HepG2 (cell line): ENCODE data around the gene CSNK1G1. TPM values are rescaled to one million over a fixed set of nuclear protein-coding genes. Genes with fewer than 3 reads are reported as not detected.

Experiments used
- ATAC-seq: fragments of 200-7000 bp; cut with Tn5 transposase; 3 replicates; pipeline ENCODE4 v1.9.1; 2020; ENCODE audit warnings: mild to moderate bottlenecking, moderate library complexity
- BruUV-seq: library from RNA; stranded (reverse); fragments of 400-500 nt; replicated peaks from 2 replicates; lab custom pipeline; 2021; lab: Mats Ljungman, UMichigan
- CTCF ChIA-PET: fragments of 300-600 bp; formaldehyde crosslinking; extraction: SDS; loops from one replicate; lab custom pipeline; 2021; ENCODE audit warnings: low total read pairs, inconsistent platforms, low intra/inter-chr PET ratio; lab: Yijun Ruan, JAX
- POLR2A ChIA-PET: fragments of 350-600 bp; sonication (Branson Sonifier 250); formaldehyde crosslinking; loops from one replicate; lab custom pipeline; 2020; ENCODE audit warnings: antibody characterized with exemption, inconsistent platforms; lab: Yijun Ruan, JAX
- DNase-seq: peaks from one replicate; pipeline ENCODE4 v3.0.0-alpha.2; 2015; ENCODE audit warnings: low spot score
- FAIRE-seq: peaks from 3 replicates; lab custom pipeline; 2011; peaks lifted over from hg19 to GRCh38; lab: Jason Lieb, UNC
- H2AFZ ChIP-seq: one replicate; pipeline ENCODE4 v1.6.1; 2011; ENCODE audit warnings: low read length, inconsistent platforms
- H3K27ac ChIP-seq: fragments of 300-600 bp; 3 replicates; pipeline ENCODE4 v1.8.0; 2011; ENCODE audit warnings: mixed run types, mild to moderate bottlenecking, mixed read lengths, low read length, inconsistent platforms; ENCODE audit not compliant: insufficient read depth; ENCODE audit errors: extremely low read length
- H3K27me3 ChIP-seq, 2 experiments: fragments of 200-600 bp in 1 of 2; 2 replicates in 1 of 2; 3 replicates in 1 of 2; pipeline versions ENCODE4 v1.6.0 to v1.8.0; 2011; ENCODE audit warnings: low read length in 2 of 2, mild to moderate bottlenecking in 2 of 2, moderate library complexity in 2 of 2, inconsistent platforms in 1 of 2; ENCODE audit not compliant: insufficient read depth in 2 of 2, control insufficient read depth in 1 of 2
- H3K36me3 ChIP-seq, 2 experiments: fragments of 200-600 bp in 1 of 2; replicated peaks in 1 of 2; 2 replicates in 1 of 2; 3 replicates in 1 of 2; pipeline versions ENCODE4 v1.5.1 to v1.8.0; 2011; ENCODE audit warnings: low read length in 2 of 2, inconsistent platforms in 1 of 2; ENCODE audit not compliant: insufficient read depth in 2 of 2, control insufficient read depth in 1 of 2
- H3K4me1 ChIP-seq: 2 replicates; pipeline ENCODE4 v1.5.1; 2012; ENCODE audit warnings: low read length, inconsistent platforms; ENCODE audit not compliant: insufficient read depth
- H3K4me2 ChIP-seq: 2 replicates; pipeline ENCODE4 v1.6.0; 2011; ENCODE audit warnings: low read depth, low read length, inconsistent platforms
- H3K4me3 ChIP-seq, 3 experiments: fragments of 200-600 bp in 1 of 3; sonication (generic), shearing (Covaris generic) in 1 of 3; replicated peaks in 1 of 3; 2 replicates each; pipeline ENCODE4 v1.5.1; 2011 to 2016; ENCODE audit warnings: low read length in 3 of 3, inconsistent platforms in 2 of 3, low read depth in 2 of 3, mild to moderate bottlenecking in 2 of 3, control low read depth in 1 of 3, mixed read lengths in 1 of 3; ENCODE audit not compliant: insufficient read depth in 1 of 3
- H3K79me2 ChIP-seq: one replicate; pipeline ENCODE4 v1.6.1; 2011; ENCODE audit warnings: low read length, inconsistent platforms; ENCODE audit not compliant: insufficient read depth
- H3K9ac ChIP-seq: 2 replicates; pipeline ENCODE4 v1.6.0; 2011; ENCODE audit warnings: mild to moderate bottlenecking, low read depth, low read length, inconsistent platforms; ENCODE audit not compliant: insufficient read depth
- H3K9me3 ChIP-seq: 2 replicates; pipeline ENCODE4 v1.5.1; 2012; ENCODE audit warnings: mild to moderate bottlenecking, low read length
- H4K20me1 ChIP-seq: 2 replicates; pipeline ENCODE4 v1.6.0; 2011; ENCODE audit warnings: inconsistent platforms, mild to moderate bottlenecking, low read length, moderate library complexity; ENCODE audit not compliant: insufficient read depth
- CSRNP2 ChIP-seq: sonication (generic); formaldehyde crosslinking; conservative IDR thresholded peaks from 2 replicates; pipeline ENCODE4 v1.8.0; 2022; ENCODE audit warnings: low read depth, missing genetic modification reagents
- FOXP1 ChIP-seq, 2 experiments: fragments of 450-650 bp in 1 of 2; IDR thresholded peaks; 2 replicates each; pipeline ENCODE4 v1.6.1; 2017 to 2018; ENCODE audit warnings: antibody characterized with exemption in 1 of 2
- HINFP ChIP-seq: sonication (generic); formaldehyde crosslinking; IDR thresholded peaks from 2 replicates; pipeline ENCODE4 v1.4.0; 2020; ENCODE audit warnings: low read depth, mild to moderate bottlenecking, missing genetic modification reagents
- HOXA7 ChIP-seq: sonication (generic); formaldehyde crosslinking; IDR thresholded peaks from 2 replicates; pipeline ENCODE4 v1.8.1; 2022; ENCODE audit warnings: mild to moderate bottlenecking, missing genetic modification reagents, moderate library complexity
- KLF6 ChIP-seq: IDR thresholded peaks from 2 replicates; pipeline ENCODE4 v1.8.0; 2016; ENCODE audit warnings: missing biosample characterization, missing genetic modification reagents
- MLX ChIP-seq: IDR thresholded peaks from 2 replicates; pipeline ENCODE4 v1.6.1; 2016
- NBN ChIP-seq: fragments of 450-650 bp; conservative IDR thresholded peaks from 2 replicates; pipeline ENCODE4 v1.6.1; 2017
- NFIB ChIP-seq: sonication (generic); formaldehyde crosslinking; IDR thresholded peaks from 2 replicates; pipeline ENCODE4 v1.9.0; 2021; ENCODE audit warnings: missing genetic modification reagents, mild to moderate bottlenecking, borderline replicate concordance
- PPARG ChIP-seq: conservative IDR thresholded peaks from 2 replicates; pipeline ENCODE4 v1.6.1; 2016; ENCODE audit warnings: missing biosample characterization, missing genetic modification reagents
- SALL2 ChIP-seq: sonication (generic); formaldehyde crosslinking; IDR thresholded peaks from 2 replicates; pipeline ENCODE4 v1.8.1; 2023; ENCODE audit warnings: mild to moderate bottlenecking, missing genetic modification reagents, inconsistent platforms
- ZMYM4 ChIP-seq: sonication (generic); formaldehyde crosslinking; IDR thresholded peaks from 2 replicates; pipeline ENCODE4 v1.8.1; 2023; ENCODE audit warnings: mild to moderate bottlenecking, missing genetic modification reagents
- ZNF24 ChIP-seq: fragments of 450-650 bp; IDR thresholded peaks from 2 replicates; pipeline ENCODE4 v1.6.1; 2017; ENCODE audit warnings: antibody characterized with exemption, mild to moderate bottlenecking
- ZNF367 ChIP-seq: sonication (generic); formaldehyde crosslinking; IDR thresholded peaks from 2 replicates; pipeline ENCODE4 v1.4.0; 2020; ENCODE audit warnings: missing genetic modification reagents, borderline replicate concordance
- ZNF44 ChIP-seq: sonication (generic); formaldehyde crosslinking; IDR thresholded peaks from 2 replicates; pipeline ENCODE4 v1.5.1; 2020; ENCODE audit warnings: mild to moderate bottlenecking, missing genetic modification reagents
- ZNF468 ChIP-seq: sonication (generic); formaldehyde crosslinking; IDR thresholded peaks from 2 replicates; pipeline ENCODE4 v1.8.0; 2022; ENCODE audit warnings: mild to moderate bottlenecking, moderate library complexity, missing genetic modification reagents
- in situ Hi-C: cut with HindIII; loops from 2 replicates; pipeline ENCODE4 v1.10.0; 2017; ENCODE audit warnings: low pct_unique_long_range_greater_than_20kb; ENCODE audit not compliant: extremely low pct_ligation_motif_present
- intact Hi-C: fragments of 100-400 bp; cut with micrococcal nuclease; formaldehyde crosslinking; loops from one replicate; pipeline ENCODE4 v1.10.0; 2022; ENCODE audit not compliant: unreplicated experiment
- polyA plus RNA-seq, 8 experiments: library from polyadenylated mRNA; depleted of rRNA in 3 of 8; stranded (reverse) in 7 of 8; unstranded in 1 of 8; fragments of >200 nt; fragmentation: Illumina TruSeq in 4 of 8; extraction: Trizol in 4 of 8; gene quantifications; 2 replicates each; pipeline versions ENCODE4 v1.2.1 to v1.2.3, GENCODE V29; 2011 to 2016; ENCODE audit warnings: low read depth in 4 of 8, missing spikeins in 1 of 8, mixed read lengths in 1 of 8; ENCODE audit not compliant: insufficient read depth in 1 of 8
- total RNA-seq, 5 experiments: library from RNA; depleted of rRNA; stranded (reverse); fragments of >200 nt; fragmentation: Illumina TruSeq; extraction: Trizol; gene quantifications; 2 replicates each; pipeline ENCODE4 v1.2.3, GENCODE V29; 2016; ENCODE audit warnings: low read depth in 1 of 5

Gene CSNK1G1
- total and polyA plus RNA-seq, 2 of the 13 experiments (the other 11 are each of a cell fraction or from before 2014, with no cell fraction given) = 8.5 to 12.6 TPM

GRCh38 chr15:64249883-64250575 lies 105.9 kb downstream of the CSNK1G1 start:
- POLR2A ChIA-PET = no interaction called here

More at GRCh38 chr15:64249883-64250575, 105.9 kb downstream of the CSNK1G1 start:
- Histone ChIP-seq H3K4me1 (peaks cover 52% of the 10 kb centered on the region), H4K20me1 (no peaks in the 10 kb centered on the region), H3K4me2 (no peak overlapping the region), H2AFZ (no peak overlapping the region), H3K79me2 (peaks cover 9% of the 10 kb centered on the region), H3K27me3 (no peaks in the 10 kb centered on the region), H3K4me3 (no peak overlapping the region), H3K9me3 (no peaks in the 10 kb centered on the region), H3K36me3 (peaks cover 0 to 3% of the 10 kb centered on the region in 2 experiments; a peak in 1 of 5 replicates), H3K9ac (no peak overlapping the region), H3K27ac (peak overlapping the region; percentile 84)
- CTCF ChIA-PET = no interaction called here
- FAIRE-seq = no peak
- intact Hi-C loops (no loop called here), in situ Hi-C loops (no loop called here)
- TF ChIP-seq ZMYM4 (CRISPR knock-in tag) (no peak), CSRNP2 (CRISPR knock-in tag) (no peak), HOXA7 (no peak), HINFP (CRISPR knock-in tag) (no peak), NBN (no peak), MLX (CRISPR knock-in tag) (no peak), SALL2 (CRISPR knock-in tag) (no peak), NFIB (no peak), ZNF24 (no peak), PPARG (CRISPR knock-in tag) (no peak), KLF6 (CRISPR knock-in tag) (no peak), FOXP1 (IDR thresholded peaks at IDR 0.05) (no peak), FOXP1 (CRISPR knock-in tag; IDR thresholded peaks at IDR 0.05) (no peak), ZNF367 (CRISPR knock-in tag) (no peak), ZNF44 (no peak), ZNF468 (CRISPR knock-in tag) (no peak)
- DNase-seq = no peak
- ATAC-seq = no peak
- BruUV-seq = no TSS peak
